K562 (cell line): ENCODE data around the gene FSIP2. TPM values are rescaled to one million over a fixed set of nuclear protein-coding genes. Genes with fewer than 3 reads are reported as not detected.

Experiments
- ATAC-seq: fragments of 200-7000 bp; cut with Tn5 transposase; 3 replicates; pipeline ENCODE4 v1.9.1; 2020; ENCODE audit warnings: moderate library complexity
- BruUV-seq: library from RNA; stranded (reverse); fragments of 400-500 nt; replicated peaks from 2 replicates; lab custom pipeline; 2021; lab: Mats Ljungman, UMichigan
- CTCF ChIA-PET: fragments of 300-600 bp; formaldehyde crosslinking; extraction: SDS; loops from one replicate; lab custom pipeline; 2021; ENCODE audit warnings: low intra/inter-chr PET ratio; lab: Yijun Ruan, JAX
- POLR2A ChIA-PET: fragments of 300-600, 350-650 bp; sonication (Branson Sonifier 250); formaldehyde crosslinking; extraction: SDS; loops from one replicate; lab custom pipeline; 2021; ENCODE audit warnings: antibody characterized with exemption, inconsistent platforms; lab: Yijun Ruan, JAX
- DNase-seq, 4 experiments: peaks; one replicate each; pipeline versions ENCODE4 v3.0.0 to v3.0.0-alpha.2; 2011 to 2018; ENCODE audit warnings: low spot score in 3 of 4, mixed read lengths in 3 of 4; ENCODE audit errors: extremely low read depth in 1 of 4
- FAIRE-seq: peaks from 2 replicates; lab custom pipeline; 2011; peaks lifted over from hg19 to GRCh38; lab: Jason Lieb, UNC
- H2AFZ ChIP-seq: 2 replicates; pipeline ENCODE4 v1.6.0; 2011; ENCODE audit warnings: low read depth, low read length, control low read depth, inconsistent platforms
- H3K27ac ChIP-seq: fragments of 200-600 bp; 3 replicates; pipeline ENCODE4 v1.8.0; 2011; ENCODE audit warnings: low read depth, mild to moderate bottlenecking, control low read depth, inconsistent platforms, low read length, moderate library complexity, mixed read lengths; ENCODE audit errors: extremely low read depth
- H3K27me3 ChIP-seq, 2 experiments: fragments of 300-600 bp in 1 of 2; 2 replicates in 1 of 2; 3 replicates in 1 of 2; pipeline versions ENCODE4 v1.6.0 to v1.8.0; 2011; ENCODE audit warnings: inconsistent platforms in 2 of 2, low read length in 2 of 2, mild to moderate bottlenecking in 1 of 2, mixed read lengths in 1 of 2, moderate library complexity in 1 of 2; ENCODE audit not compliant: control insufficient read depth in 2 of 2, insufficient read depth in 2 of 2
- H3K36me3 ChIP-seq: fragments of 300-600 bp; 3 replicates; pipeline ENCODE4 v1.8.0; 2011; ENCODE audit warnings: mild to moderate bottlenecking, low read length, inconsistent platforms; ENCODE audit not compliant: control insufficient read depth, insufficient read depth
- H3K4me1 ChIP-seq, 2 experiments: fragments of 200-600 bp in 1 of 2; replicated peaks in 1 of 2; 2 replicates in 1 of 2; 3 replicates in 1 of 2; pipeline versions ENCODE4 v1.5.1 to v1.8.0; 2011; ENCODE audit warnings: inconsistent platforms in 2 of 2, low read length in 2 of 2, mild to moderate bottlenecking in 1 of 2, mixed read lengths in 1 of 2, moderate library complexity in 1 of 2; ENCODE audit not compliant: control insufficient read depth in 2 of 2, insufficient read depth in 2 of 2
- H3K4me2 ChIP-seq: 2 replicates; pipeline ENCODE4 v1.6.1; 2011; ENCODE audit warnings: low read length, control low read depth, inconsistent platforms, mixed read lengths; ENCODE audit not compliant: insufficient read depth
- H3K4me3 ChIP-seq: fragments of 200-600 bp; sonication (generic), shearing (Covaris generic); 2 replicates; pipeline ENCODE4 v1.5.1; 2016; ENCODE audit warnings: control low read depth, inconsistent platforms
- H3K79me2 ChIP-seq: fragments of 200-600 bp; 3 replicates; pipeline ENCODE4 v1.8.0; 2011; ENCODE audit warnings: low read length, inconsistent platforms; ENCODE audit not compliant: control insufficient read depth, insufficient read depth
- H3K9ac ChIP-seq, 2 experiments: 2 replicates each; pipeline versions ENCODE4 v1.6.0 to v1.6.1; 2011; ENCODE audit warnings: low read depth in 2 of 2, low read length in 2 of 2, control low read depth in 1 of 2, inconsistent platforms in 1 of 2, mild to moderate bottlenecking in 1 of 2, mixed read lengths in 1 of 2; ENCODE audit not compliant: insufficient read depth in 1 of 2
- H3K9me1 ChIP-seq: one replicate; pipeline ENCODE4 v1.6.0; 2011; ENCODE audit warnings: inconsistent platforms, mild to moderate bottlenecking, low read length, moderate library complexity; ENCODE audit not compliant: control insufficient read depth, insufficient read depth
- H3K9me3 ChIP-seq: replicated peaks from 2 replicates; pipeline ENCODE4 v1.5.1; 2011; ENCODE audit warnings: low read depth, low read length, inconsistent platforms; ENCODE audit not compliant: control insufficient read depth, insufficient read depth
- H4K20me1 ChIP-seq: replicated peaks from 2 replicates; pipeline ENCODE4 v1.6.1; 2011; ENCODE audit warnings: low read length, inconsistent platforms, mixed read lengths; ENCODE audit not compliant: control insufficient read depth, insufficient read depth
- CSDE1 ChIP-seq, 2 experiments: fragments of 450-650 bp; IDR thresholded peaks; 2 replicates each; pipeline ENCODE4 v1.6.1; 2016; ENCODE audit warnings: mild to moderate bottlenecking in 1 of 2
- FOXK1 ChIP-seq: sonication (generic); formaldehyde crosslinking; IDR thresholded peaks from 2 replicates; pipeline ENCODE4 v1.8.0; 2022; ENCODE audit warnings: missing genetic modification reagents, mild to moderate bottlenecking, borderline replicate concordance
- LEF1 ChIP-seq: fragments of 450-650 bp; IDR thresholded peaks from 2 replicates; pipeline ENCODE4 v1.6.1; 2016; ENCODE audit warnings: mild to moderate bottlenecking
- NFE2L1 ChIP-seq: fragments of 450-650 bp; IDR thresholded peaks from 2 replicates; pipeline ENCODE4 v1.6.1; 2016; ENCODE audit warnings: missing genetic modification characterization, low read depth, mild to moderate bottlenecking, missing compliant biosample characterization, moderate library complexity, borderline replicate concordance
- ZNF316 ChIP-seq: fragments of 450-650 bp; IDR thresholded peaks from 2 replicates; pipeline ENCODE4 v1.6.1; 2016
- ZNF445 ChIP-seq: fragments of 250-450 bp; sonication (Bioruptor Pico); IDR thresholded peaks from 2 replicates; pipeline ENCODE4 v1.4.0; 2020; ENCODE audit warnings: low read depth, mild to moderate bottlenecking, moderate library complexity
- WGBS: fragments of 100-300 bp; shearing (Covaris generic); methylation state at CpG from one replicate; pipeline ENCODE4 v1.1.6; 2016; ENCODE audit warnings: low coverage, mixed read lengths; ENCODE audit not compliant: insufficient coverage; ENCODE audit errors: missing lambda C conversion rate; 5-methylcytosine and 5-hydroxymethylcytosine counted together
- in situ Hi-C: fragments of 300-500 bp; cut with MboI; formaldehyde crosslinking; loops from 4 replicates; pipeline ENCODE4 v1.15.0; 2018; ENCODE audit warnings: inconsistent platforms, mixed read lengths
- intact Hi-C: fragments of 100-400 bp; cut with micrococcal nuclease; formaldehyde crosslinking; loops from 2 replicates; pipeline ENCODE4 v1.14.2; 2022
- polyA plus RNA-seq, 8 experiments: library from polyadenylated mRNA; depleted of rRNA in 4 of 8; stranded (reverse) in 5 of 8; unstranded in 3 of 8; fragments of >200 nt; fragmentation: Nextera tagmentation in 2 of 8; fragmentation: Illumina TruSeq in 1 of 8; extraction: Ambion mirVana in 2 of 8; extraction: Trizol in 1 of 8; gene quantifications; 2 replicates each; pipeline versions ENCODE4 v1.2.1 to v1.2.3, GENCODE V29; 2011 to 2014; ENCODE audit warnings: inconsistent platforms in 1 of 8, missing spikeins in 1 of 8
- total RNA-seq, 7 experiments: library from RNA; depleted of rRNA in 6 of 7; stranded (reverse); fragments of >200 nt in 6 of 7; fragmentation: Illumina TruSeq in 2 of 7; extraction: Trizol in 2 of 7; gene quantifications; 2 replicates each; pipeline versions ENCODE4 v1.2.1 to v1.2.3, GENCODE V29; 2011 to 2021; ENCODE audit warnings: low replicate concordance in 1 of 7

Gene FSIP2
- total and polyA plus RNA-seq, 9 of the 15 experiments (the other 6 are each of a cell fraction or from before 2014, with no cell fraction given): 0.01 to 0.04 TPM; not detected in 7

DNA sequence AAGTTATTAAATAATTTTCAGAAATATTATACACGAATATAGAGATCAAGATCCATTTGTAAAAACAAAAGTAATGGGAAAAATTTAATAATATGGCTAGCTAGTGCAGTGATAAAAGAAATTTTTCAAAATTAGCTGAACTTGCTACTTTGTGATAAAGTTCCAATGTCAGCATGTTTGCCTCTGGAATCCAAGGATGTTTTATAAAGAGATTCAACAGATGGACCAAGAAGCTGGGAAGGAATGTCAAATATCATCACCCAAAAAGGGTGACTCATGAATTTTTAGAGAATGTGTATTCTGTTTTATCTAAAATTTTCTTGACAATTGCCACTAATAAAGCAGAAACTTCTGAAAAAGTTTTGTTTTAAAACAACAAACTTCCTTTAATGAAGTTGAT is 95.3 kb downstream of the FSIP2 start:
- 3% methylated on average over 1 of the region's 1 CpG for WGBS
- no peak for TF ChIP-seq CSDE1 (IDR thresholded peaks at IDR 0.05)
- 0 out of 2 replicates have a peak, but pooled peaks have one; percentile 25 for TF ChIP-seq ZNF316
- BruUV-seq: no TSS peak
- ATAC-seq: no peak
- Histone ChIP-seq H3K9ac (no peak overlapping the region), H4K20me1 (no peaks in the 10 kb centered on the region), H3K4me2 (no peak overlapping the region), H2AFZ (no peak overlapping the region), H3K36me3 (no peaks in the 10 kb centered on the region), H3K9me3 (no peaks in the 10 kb centered on the region), H3K27me3 (no peaks in the 10 kb centered on the region), H3K9me1 (no peaks in the 10 kb centered on the region), H3K4me3 (no peak overlapping the region), H3K4me1 (no peaks in the 10 kb centered on the region), H3K27ac (no peak overlapping the region), H3K79me2 (no peaks in the 10 kb centered on the region)
- intact Hi-C loops: no loop called here
- FAIRE-seq: no peak
- in situ Hi-C loops: no loop called here
- no peak for DNase-seq
- POLR2A ChIA-PET: no interaction called here
- CTCF ChIA-PET: no interaction called here

DNA sequence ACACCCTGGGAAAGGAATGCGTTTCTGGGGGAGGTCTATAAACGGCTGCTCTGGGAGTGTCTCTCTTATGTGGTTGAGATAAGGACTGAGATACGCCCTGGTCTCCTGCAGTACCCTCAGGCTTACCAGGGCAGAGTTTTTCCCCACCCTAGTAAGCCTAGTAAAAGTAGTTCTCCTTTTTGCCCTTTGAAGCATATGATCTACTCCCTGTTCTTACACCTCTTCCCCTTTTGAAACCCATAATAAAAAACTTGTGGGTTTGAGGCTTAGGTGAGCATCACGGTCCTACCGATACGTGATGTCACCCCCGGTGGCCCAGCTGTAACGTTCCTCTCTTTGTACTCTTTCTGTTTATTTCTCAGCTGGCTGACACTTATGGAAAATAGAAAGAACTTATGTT is 97.4 kb downstream of the FSIP2 start:
- Histone ChIP-seq H3K36me3 (no peaks in the 10 kb centered on the region), H3K4me1 (no peaks in the 10 kb centered on the region), H3K4me2 (no peak overlapping the region), H3K9me1 (no peaks in the 10 kb centered on the region), H3K27ac (no peak overlapping the region), H3K27me3 (no peaks in the 10 kb centered on the region), H3K9me3 (no peaks in the 10 kb centered on the region), H4K20me1 (no peaks in the 10 kb centered on the region), H3K4me3 (no peak overlapping the region), H3K9ac (no peak overlapping the region), H2AFZ (no peak overlapping the region), H3K79me2 (no peaks in the 10 kb centered on the region)
- ATAC-seq (no peak), FAIRE-seq (no peak), DNase-seq (peak in 1 of 4 experiments; percentile 2)
- intact Hi-C loops (no loop called here), in situ Hi-C loops (no loop called here)
- ChIA-PET CTCF (no interaction called here), POLR2A (no interaction called here)
- no peak for TF ChIP-seq NFE2L1
- TF ChIP-seq LEF1: no peak
- TF ChIP-seq ZNF445: 0 out of 2 replicates have a peak, but pooled peaks have one; percentile 28
- TF ChIP-seq FOXK1: no peak
- 7% methylated on average over 8 of the region's 8 CpGs for WGBS
- no TSS peak for BruUV-seq
